Measurements from ENCODE around the gene EFNA3. TPM values are rescaled to one million over a fixed set of nuclear protein-coding genes. Genes with fewer than 3 reads are reported as not detected.

EFNA3 gene
- polyA plus RNA-seq, 3 donors, result 4.8 to 6.5 (median 6.1) TPM

DNA sequence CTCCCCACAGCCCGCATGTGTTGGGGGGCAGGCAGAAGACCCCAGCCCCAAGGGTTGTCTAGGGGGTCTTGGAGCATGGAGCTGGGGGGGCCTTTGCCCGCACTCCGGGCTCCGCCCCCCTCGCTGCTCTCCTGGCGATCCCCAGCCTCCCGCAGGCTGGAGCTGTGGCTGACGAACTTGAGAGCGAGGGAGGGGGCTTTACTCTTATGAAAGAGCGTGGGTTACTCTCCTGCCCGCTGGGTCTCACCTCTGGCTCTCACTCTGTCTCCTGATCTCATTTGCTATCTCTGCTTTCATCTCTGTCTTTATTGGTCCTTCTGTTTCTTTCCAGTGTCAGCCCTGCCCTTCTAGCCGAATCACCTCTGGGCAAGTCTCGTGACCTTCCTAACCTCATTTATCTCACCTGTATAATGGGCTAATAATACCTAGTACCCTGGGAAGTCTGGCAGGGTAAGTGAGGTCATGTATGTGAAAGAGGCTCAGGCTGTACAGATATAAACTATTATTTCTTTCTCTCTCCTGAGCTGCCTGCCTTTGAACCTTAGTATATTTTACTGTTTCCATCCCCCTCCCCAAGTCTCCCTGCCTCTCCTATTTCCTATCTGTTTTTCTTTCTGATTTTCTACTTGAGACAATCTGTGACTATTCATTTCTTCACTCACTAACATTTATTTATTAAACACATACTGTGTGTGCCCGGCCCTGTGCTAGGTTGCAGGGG is 14.4 kb upstream of the EFNA3 start:
- no peak for DNase-seq (ENCODE audit: low read depth in 3 of 3, low spot score in 2 of 3)

DNA sequence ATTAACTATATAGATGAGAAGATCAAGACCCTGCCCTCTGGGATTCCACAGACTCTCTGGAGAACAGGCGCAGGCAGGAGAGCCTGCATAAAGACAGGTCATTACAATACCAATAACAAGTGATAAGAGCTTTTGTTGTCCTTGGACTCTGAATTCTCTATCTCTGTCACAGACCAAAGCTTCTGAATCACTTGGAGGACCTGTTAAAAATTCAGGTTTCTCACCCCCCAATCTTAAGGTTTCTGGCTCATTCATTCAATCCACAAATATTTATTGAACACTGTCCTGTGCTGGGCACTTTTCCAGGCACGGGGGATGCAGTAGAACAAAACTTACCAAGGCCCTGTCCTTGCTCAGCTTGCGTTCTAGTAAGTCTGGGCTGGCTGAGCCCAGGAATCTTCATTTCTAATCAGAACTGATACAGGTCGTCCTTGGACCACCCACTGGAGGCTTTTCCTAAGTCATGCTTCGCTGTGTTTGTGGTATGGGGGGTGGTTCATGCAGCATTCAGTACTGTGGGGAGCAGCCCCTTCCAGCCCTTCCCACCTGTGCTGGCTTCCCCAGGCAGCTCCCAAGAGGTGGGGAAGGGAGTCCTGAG is 13.7 kb upstream of the EFNA3 start:
- no peak for DNase-seq (ENCODE audit: low read depth in 3 of 3, low spot score in 2 of 3)

DNA sequence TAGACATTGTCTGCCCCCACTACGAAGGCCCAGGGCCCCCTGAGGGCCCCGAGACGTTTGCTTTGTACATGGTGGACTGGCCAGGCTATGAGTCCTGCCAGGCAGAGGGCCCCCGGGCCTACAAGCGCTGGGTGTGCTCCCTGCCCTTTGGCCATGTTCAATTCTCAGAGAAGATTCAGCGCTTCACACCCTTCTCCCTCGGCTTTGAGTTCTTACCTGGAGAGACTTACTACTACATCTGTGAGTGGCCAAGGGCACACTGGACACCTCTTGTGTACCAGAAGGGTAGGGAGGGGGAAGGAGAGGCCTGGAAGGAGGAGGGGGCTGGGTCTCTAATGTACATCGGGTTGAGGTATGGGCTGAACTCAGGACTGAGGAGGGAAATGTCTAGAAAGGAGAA is 11.9 kb upstream of the EFNA3 start:
- DNase-seq (ENCODE audit: low read depth in 3 of 3, low spot score in 2 of 3), result no peak

DNA sequence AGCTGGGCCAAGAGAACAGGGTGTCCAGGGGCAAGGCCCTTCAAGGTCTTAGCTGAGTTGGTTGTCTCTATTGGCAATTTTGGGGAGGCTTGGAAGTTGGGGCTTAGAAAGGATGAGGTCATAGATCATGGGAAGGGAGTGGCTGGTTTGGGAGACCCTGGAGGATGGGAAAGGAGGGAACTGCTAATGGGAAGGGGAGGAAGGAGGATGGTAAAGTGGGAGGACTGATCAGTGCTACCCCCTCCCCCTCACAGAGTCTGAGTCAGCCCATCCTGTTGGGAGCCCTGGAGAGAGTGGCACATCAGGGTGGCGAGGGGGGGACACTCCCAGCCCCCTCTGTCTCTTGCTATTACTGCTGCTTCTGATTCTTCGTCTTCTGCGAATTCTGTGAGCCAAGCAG is 10.0 kb upstream of the EFNA3 start:
- DNase-seq (ENCODE audit: low read depth in 3 of 3, low spot score in 2 of 3), result no peak

DNA sequence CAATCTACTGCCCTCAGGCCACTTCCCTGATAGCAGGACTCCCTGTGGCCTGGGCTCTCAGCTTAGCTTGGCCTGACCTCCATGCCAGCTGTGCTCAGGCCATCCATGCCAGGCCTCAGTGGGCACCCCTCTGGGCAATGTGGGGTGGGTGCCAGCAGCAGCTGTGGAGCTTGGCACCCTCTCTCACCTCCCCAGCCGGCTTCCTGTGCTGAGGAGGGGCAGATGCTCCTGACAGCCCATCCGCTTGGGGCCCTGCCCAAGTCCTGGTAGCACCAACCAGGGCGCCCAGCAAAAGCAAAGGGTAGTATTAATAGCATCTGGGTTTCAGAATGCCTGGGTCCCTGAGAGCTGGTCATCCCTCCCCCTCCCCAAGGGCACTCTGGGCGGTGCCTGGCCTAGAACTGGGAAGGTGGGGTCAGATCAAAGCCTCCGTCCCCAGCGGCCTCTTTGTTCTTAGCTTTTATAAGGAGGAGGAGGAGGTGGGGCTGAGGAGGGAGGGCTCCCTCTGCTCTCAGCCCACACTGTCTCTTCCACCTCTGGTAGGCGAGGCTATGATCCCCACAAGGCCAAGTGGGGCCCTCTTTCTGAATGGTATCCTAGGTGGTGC is 9.0 kb upstream of the EFNA3 start:
- DNase-seq (ENCODE audit: low read depth in 3 of 3, low spot score in 2 of 3), result no peak

DNA sequence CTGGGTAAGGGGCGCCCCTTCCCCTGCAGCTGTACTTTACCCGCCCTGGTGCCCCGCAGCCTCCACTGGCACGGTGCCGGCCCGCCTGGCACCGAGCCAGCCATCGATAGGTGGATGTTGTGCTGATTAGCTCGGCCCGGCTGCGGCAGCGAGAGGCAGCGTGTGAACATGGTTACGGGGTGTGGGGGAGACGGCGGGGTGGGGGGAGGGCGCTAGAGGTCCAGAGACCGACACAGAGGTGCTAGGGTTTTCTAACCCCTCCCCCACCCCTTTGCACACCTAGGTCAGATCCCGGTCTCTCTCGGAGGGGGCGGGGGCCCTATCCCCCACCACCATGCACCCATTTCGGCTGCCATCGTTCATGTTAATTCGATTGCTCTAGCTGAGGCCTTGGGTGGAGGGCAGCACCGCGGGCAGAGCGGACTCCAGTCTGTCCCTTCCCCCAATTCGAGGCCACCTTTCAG is 8.4 kb upstream of the EFNA3 start:
- no peak for DNase-seq (ENCODE audit: low read depth in 3 of 3, low spot score in 2 of 3)

DNA sequence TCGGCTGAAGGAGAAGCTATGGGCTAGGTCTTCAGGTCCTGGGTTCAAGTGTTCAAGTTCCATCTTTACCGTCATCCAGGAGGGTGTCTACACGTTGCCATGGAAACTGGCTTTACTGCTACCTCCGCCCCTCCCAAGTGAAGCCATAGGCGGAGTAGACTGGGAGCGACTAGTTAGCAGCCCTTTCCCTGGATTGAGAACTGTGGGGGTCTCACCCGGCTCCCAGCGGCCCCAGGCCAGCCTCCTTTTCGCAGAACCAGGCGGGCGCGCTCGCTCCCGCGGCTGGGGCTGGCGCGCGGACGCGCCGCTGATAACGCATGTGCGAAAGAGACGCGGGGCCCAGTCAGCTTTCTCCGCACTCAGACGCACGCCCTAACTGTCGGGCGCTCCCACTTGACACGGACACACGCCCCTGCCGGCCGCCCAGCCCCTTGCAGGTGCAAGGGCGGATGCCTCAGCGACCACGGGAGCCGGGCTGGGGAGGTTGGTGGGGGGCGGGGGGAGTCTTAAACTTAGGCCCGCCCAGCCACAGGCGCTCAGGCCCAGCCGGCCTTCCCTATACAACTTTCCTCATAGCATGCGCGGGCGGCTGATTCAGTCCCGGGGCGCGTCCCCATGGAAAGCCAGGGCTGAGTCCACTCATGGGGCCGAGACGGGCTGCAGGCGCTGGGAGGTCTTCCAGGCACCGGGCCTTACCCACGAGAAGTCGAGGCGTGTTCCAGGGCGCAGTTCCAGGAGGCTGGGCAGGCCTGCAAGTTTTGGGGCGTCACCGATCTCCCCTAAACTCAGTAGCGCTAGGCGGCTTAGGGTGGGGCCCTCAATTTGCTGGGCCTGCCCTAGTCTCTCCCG is 7.7 kb upstream of the EFNA3 start:
- DNase-seq (ENCODE audit: low read depth in 3 of 3, low spot score in 2 of 3), result no peak

DNA sequence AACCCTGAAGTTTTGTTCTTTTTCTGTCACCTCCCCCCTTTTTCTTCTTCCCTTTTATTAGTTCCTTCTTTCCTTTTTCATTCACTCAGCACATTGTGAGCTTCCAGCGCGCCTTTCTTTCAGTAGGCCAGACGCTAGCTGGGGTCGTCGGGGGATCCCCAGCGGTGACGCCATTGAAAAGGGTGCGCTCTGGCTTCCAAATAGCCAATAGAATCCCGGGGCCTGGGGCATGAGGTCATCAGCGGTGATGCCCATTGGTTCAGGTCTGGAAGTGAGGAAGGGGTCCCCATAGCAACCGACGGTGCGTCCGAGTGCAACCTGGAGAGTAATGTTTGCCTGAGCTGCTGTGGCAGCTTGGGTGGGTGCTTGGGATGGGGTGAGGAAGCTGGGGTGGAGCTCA is 6.9 kb upstream of the EFNA3 start:
- no peak for DNase-seq (ENCODE audit: low read depth in 3 of 3, low spot score in 2 of 3)

DNA sequence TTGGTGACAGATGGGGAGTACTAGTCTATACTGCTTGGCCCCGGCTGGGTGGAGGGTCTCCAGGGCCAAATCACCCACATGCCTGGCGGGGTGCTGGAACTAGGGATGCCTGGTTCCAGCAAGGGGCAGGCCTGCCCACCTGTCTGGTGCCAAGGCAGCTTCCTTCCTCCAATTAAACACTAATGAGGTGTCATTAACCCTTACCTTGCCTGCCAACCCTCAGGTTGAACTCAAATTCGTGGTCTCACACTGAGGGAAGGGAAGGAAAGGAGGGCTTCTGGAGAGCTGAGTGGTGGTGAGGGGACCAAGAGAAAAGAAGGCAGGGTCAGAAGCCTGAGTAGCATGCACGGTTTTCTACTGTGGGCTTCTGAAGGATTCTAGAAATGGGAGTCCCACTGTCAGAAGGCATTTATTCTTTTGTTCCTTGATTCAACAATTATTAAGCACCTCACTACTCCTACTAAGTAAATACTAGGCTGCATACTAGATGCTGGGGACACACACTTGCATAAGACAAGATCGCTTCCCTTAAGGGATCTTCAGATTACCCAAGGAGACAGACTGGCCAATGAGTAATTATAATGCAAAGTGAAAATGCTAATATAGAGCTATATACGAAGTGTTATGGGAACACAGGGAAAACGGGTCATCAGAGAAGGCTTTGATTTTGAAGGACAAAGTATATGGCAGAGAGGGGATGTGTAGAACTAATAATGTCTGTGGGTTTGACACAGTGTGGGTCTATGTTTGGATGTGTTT is 5.9 kb upstream of the EFNA3 start:
- no peak for DNase-seq (ENCODE audit: low read depth in 3 of 3, low spot score in 2 of 3)

DNA sequence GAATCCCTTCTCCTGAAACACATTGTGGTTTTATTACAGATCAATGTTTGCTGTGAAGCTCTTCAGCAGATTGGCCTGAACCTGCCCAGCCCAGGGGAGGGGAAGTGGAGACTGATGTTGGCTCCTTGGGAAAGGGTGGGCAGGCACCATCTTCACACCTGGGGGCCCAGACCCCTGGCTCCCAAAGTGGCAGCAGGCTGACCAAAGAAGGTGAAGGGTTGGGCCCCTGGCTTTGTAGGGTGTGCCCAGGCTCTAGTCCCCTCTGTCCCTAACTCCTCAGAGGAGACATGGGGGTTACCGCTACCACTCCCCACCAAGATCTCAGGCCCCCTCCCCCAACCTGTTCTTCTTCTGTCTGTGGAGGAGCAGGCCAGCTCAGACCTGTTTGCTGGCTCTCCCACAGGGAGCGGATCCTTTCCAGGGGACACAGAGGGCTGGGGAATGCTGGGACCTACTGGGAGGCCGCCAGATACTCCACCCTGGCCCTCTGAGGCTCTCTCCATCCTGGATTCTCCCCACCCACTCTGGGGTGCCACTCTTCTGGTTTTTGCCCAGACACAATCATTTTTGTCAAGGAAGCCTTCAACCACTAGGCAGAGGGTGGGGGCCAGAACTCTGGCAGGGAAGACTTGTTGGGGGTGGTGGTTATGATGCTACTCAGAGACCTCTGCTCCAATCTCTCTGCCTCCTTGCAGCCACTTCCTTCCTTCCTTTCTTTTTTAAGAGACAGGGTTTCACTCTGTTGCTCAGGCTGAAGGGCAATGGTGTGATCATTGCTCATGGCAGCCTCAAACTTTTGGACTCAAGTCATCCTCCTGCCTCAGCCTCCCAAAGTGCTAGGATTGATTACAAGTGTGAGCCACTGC is 5.0 kb upstream of the EFNA3 start:
- no peak for DNase-seq (ENCODE audit: low read depth in 3 of 3, low spot score in 2 of 3)

DNA sequence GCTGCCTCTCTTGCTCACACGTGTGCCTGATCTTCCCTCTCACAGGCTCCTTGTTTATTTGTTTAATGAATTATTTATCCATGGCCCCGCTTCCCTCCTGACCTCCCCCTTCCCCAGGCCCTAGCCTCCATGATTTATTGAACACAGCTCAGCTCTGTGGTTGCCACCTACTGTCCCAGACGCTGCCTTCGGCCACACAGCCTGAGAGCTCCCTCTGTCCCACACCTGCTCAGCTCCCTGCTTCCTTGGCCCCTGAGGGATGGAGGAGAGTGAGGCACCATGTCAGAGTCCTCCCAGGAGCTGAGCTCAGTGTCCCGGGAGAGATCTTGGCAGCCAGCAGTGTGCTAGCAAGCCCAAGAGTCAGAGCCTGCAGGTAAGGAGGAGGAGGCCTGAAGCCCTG is 3.1 kb upstream of the EFNA3 start:
- no peak for DNase-seq (ENCODE audit: low read depth in 3 of 3, low spot score in 2 of 3)

DNA sequence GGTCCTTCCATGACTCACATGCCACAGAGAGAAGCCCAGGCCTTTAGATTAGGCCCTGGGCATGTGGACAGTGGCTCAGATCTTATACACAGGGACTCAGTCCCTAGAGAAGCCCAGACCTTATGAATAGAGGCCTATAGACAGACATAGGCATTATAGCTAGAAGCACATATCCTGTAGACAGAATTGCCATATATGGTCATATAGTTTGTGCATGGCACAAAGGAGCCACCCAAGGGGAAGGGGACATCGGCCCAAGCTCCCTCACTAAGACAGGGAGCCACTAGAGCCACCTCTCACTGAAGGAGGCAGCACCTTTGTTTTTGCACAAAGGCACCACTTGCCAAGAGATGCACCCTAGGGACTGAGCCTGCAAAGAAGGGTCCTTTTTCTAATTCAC is 2.3 kb upstream of the EFNA3 start:
- no peak for DNase-seq (ENCODE audit: low read depth in 3 of 3, low spot score in 2 of 3)

DNA sequence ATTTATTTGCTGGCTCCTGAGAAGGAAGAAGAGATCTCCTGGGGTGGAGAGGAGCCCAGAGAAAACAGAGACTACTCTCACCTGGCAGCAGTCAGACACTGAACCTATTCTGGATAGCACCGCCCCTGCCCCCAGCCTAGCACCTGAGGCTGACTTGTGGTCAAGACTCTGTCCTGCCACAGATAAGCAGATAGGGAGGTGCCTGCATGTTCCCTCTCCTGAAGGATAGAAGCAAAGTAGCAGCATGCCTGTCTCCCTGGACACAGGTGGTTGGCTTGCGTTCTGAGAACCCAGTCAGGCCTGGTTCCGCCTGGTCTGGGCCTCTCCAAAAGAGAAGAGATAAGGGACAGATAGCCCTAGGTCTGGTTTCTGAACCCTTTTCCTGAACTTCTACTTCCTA is 1.3 kb upstream of the EFNA3 start:
- no peak for DNase-seq (ENCODE audit: low read depth in 3 of 3, low spot score in 2 of 3)

DNA sequence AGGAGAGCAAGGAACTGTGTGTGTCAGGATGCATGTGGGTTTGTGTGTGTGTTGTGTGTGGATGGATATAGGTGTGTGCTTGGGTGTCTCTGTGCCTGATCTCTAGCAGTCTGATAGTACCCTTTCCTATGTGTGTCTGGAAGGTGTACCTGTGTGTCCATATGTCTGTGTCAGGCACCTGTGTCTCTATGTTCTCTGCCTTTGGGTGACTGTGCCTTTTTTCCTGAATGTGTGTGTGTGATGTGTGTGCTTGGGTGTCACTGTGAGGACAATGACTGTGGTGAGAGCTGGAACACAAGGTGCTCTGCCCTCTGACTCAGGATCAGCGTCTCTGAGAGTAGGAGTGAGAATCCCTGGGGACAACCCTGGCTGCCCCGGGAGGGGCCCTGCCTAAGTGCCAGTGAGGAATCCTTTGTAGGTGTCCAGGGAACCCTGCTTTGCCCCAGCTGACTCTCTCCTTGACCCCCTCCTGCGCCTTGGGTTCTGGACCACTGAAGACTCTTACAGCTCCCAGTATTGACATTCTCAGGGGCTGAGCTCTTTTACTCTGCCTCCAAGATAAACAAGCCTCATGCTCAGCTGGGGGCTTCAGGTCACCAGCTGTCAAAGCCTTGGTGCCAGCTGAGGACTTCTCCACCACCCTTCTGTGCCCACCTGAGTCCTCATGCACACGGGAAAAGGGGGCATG is 735 bp upstream of the EFNA3 start:
- DNase-seq (ENCODE audit: low read depth in 3 of 3, low spot score in 2 of 3), result no peak

DNA sequence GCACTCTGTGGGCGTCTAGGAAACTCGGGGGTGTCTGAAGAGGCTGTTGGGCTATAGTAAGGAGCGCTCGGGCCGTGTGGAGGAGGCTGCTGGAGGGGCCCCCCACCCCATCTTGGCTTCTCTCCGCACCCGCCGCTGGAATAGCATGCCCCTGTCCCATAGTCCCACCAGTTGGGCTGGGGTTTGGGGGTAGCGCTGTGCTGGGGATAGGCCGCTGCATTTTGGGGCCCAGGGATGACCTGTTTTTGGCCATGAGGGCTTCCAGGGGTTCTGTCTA is 511 bp downstream of the EFNA3 start:
- no peak for DNase-seq (ENCODE audit: low read depth in 3 of 3, low spot score in 2 of 3)

DNA sequence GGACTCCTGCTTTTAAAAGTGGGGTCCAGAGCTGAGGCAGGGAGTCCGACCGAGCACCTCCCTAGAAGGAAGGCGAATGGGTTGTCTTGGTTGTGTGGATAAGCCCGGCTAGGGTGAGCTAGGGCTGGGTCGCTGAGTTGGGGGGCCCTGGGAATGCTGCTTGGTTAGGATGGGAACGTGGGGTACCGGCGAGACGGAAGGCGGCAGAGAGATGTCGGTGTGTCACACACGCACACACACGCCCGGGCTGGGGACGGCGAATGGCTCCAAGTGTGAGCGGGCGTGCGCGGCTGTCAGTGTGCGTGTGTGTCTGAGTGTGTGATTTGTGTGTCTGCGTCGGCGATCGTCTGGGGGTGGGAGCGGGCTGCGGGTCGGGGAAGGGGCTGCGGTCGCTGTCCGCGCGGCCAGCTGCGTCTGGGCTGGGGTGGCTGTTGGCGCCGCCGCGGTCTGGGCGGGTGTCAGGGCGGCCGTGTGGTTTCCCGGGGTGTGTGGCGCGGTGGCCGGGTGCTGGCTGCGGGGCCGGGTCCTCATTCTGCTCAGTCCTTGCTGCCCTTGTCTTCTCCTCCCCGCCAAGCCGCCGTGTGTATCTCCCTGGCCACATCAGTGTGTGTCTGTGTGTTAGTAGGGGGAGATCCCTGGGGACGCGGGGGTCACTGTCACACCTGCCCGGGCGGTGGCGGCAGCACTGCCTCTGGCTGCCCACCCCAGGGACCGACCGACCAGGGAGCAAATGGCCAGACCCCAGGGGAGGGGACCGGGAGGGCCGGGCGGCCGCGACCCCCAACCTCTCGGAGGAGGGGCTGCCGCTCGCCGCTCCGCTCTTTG is 1.1 kb downstream of the EFNA3 start:
- DNase-seq (ENCODE audit: low read depth in 3 of 3, low spot score in 2 of 3), result no peak

DNA sequence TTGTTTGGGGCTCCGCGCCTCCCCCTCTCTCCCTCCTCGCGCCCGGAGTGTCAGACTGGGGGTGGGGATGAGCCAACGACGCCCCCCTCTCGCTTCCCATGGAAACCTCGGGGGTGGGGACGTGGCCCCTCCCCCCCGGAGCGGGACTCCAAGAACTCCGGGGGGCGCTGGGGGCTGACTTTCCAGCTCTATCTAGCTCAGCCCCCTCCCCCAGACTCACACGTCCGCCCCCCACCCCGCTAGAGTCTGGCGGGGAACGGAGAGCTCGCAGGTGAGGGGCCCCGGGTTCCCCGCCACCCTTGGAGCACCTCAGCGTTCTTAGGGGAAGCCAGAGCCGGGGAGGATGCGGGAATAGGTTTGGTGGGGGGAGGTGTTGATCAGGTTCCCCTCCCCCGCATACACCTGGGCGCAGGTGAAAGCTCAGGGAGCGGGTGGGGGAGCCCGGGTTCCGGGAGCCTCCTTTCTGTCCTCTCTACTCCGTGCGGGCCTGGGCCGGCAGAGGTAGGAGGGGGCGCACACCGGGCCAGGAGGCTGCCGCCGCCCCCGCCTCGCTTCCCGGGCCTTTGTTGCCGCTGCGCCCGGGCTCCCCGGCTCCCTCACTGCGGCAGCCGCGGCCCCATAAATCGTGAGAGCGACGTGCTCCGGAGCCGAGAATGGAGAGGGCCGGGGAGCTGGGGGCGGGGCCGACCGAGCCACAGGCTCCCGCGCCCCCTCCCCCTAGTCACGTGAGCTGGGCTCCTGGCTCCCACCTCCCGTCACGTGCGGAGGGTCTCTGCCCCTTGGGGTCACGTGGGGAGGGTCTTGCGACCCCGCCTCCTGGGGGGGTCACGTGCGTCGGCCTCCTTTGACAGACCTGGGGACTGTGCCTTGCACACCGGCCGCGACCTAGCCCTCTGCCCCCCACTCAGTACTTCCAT is 1.9 kb downstream of the EFNA3 start:
- DNase-seq (ENCODE audit: low read depth in 3 of 3, low spot score in 2 of 3), result no peak
